Panc1 (cell line): ENCODE measurements around the gene IL17RE. TPM values are rescaled to one million over a fixed set of nuclear protein-coding genes. Genes with fewer than 3 reads are reported as not detected.
A peak's percentile ranks its signal among the peaks of the same experiment; 100 is the strongest.

Experiments used
- ATAC-seq: fragments of 200-7000 bp; cut with Tn5 transposase; 2 replicates; pipeline ENCODE4 v1.9.1; 2020; ENCODE audit warnings: mild to moderate bottlenecking, moderate library complexity
- BruUV-seq: library from RNA; stranded (reverse); fragments of 400-500 nt; replicated peaks from 2 replicates; lab custom pipeline; 2021; lab: Mats Ljungman, UMichigan
- CTCF ChIA-PET: fragments of 300-600 bp; sonication (Branson Sonifier 250); formaldehyde crosslinking; loops from one replicate; lab custom pipeline; 2022; ENCODE audit warnings: antibody characterized with exemption; lab: Charles Lee
- POLR2A ChIA-PET: fragments of 300-600 bp; sonication (Branson Sonifier 250); formaldehyde crosslinking; loops from one replicate; lab custom pipeline; 2022; ENCODE audit warnings: antibody characterized with exemption; lab: Charles Lee
- DNase-seq: peaks from one replicate; pipeline ENCODE4 v3.0.0-alpha.2; 2010; ENCODE audit warnings: low read depth, low spot score
- H3K27ac ChIP-seq: 2 replicates; pipeline ENCODE4 v1.5.1; 2011; ENCODE audit warnings: mild to moderate bottlenecking, low read length, inconsistent platforms
- H3K27me3 ChIP-seq: fragments of 200-500 bp; sonication (Bioruptor generic); 2 replicates; pipeline ENCODE4 v1.6.0; 2014; ENCODE audit warnings: low read length, inconsistent platforms; ENCODE audit not compliant: control insufficient read depth, insufficient read depth
- H3K36me3 ChIP-seq: fragments of 200-500 bp; sonication (Bioruptor generic); 2 replicates; pipeline ENCODE4 v1.5.1; 2014; ENCODE audit warnings: inconsistent platforms, mild to moderate bottlenecking, low read length, moderate library complexity; ENCODE audit not compliant: control insufficient read depth, insufficient read depth
- H3K4me1 ChIP-seq: 2 replicates; pipeline ENCODE4 v1.5.1; 2011; ENCODE audit warnings: inconsistent platforms, mild to moderate bottlenecking, low read length, moderate library complexity; ENCODE audit not compliant: control insufficient read depth, insufficient read depth
- H3K4me3 ChIP-seq, 2 experiments: 2 replicates each; pipeline ENCODE4 v1.5.1; 2011 to 2012; ENCODE audit warnings: low read depth in 2 of 2, low read length in 2 of 2, mild to moderate bottlenecking in 2 of 2, inconsistent platforms in 1 of 2, moderate library complexity in 1 of 2
- H3K9me3 ChIP-seq: fragments of 200-500 bp; sonication (Bioruptor generic); 2 replicates; pipeline ENCODE4 v1.5.1; 2014; ENCODE audit warnings: low read depth, mild to moderate bottlenecking, inconsistent platforms, low read length, moderate library complexity; ENCODE audit not compliant: control insufficient read depth, insufficient read depth
- POLR2AphosphoS5 ChIP-seq: IDR thresholded peaks from 2 replicates; pipeline ENCODE4 v1.6.1; 2012; ENCODE audit warnings: mild to moderate bottlenecking, low read depth, low read length, moderate library complexity
- REST ChIP-seq, 2 experiments: IDR thresholded peaks; 2 replicates each; pipeline ENCODE4 v1.6.1; 2011 to 2012; ENCODE audit warnings: low read depth in 2 of 2, control low read depth in 1 of 2, low read length in 1 of 2, mild to moderate bottlenecking in 1 of 2, moderate library complexity in 1 of 2; ENCODE audit not compliant: insufficient read depth in 1 of 2
- SIN3A ChIP-seq: IDR thresholded peaks from 2 replicates; pipeline ENCODE4 v1.6.1; 2012; ENCODE audit warnings: low read depth, mild to moderate bottlenecking, low read length, moderate library complexity, borderline replicate concordance; ENCODE audit not compliant: insufficient read depth
- TCF7L2 ChIP-seq: IDR thresholded peaks from 2 replicates; pipeline ENCODE4 v1.6.1; 2011; ENCODE audit warnings: mild to moderate bottlenecking, low read depth, low read length, inconsistent platforms
- in situ Hi-C: cut with HindIII; loops from 2 replicates; pipeline ENCODE4 v1.10.0; 2016; ENCODE audit warnings: low sequenced_read_pairs, low pct_unique_long_range_greater_than_20kb
- intact Hi-C: fragments of 100-400 bp; cut with micrococcal nuclease; formaldehyde crosslinking; loops from one replicate; pipeline ENCODE4 v1.10.0; 2022; ENCODE audit not compliant: unreplicated experiment
- total RNA-seq: library from RNA; stranded (reverse); gene quantifications from one replicate; pipeline ENCODE4 v1.2.1, GENCODE V29; 2021; ENCODE audit not compliant: unreplicated experiment
- TF ChIP-seq, protein P1 (sequence below): fragments of 450-650 bp; IDR thresholded peaks from 2 replicates; pipeline ENCODE4 v1.5.1; 2017; ENCODE audit warnings: mild to moderate bottlenecking

The IL17RE gene
- total RNA-seq, 1 experiment from 2014 or later = 1.1 TPM

DNA sequence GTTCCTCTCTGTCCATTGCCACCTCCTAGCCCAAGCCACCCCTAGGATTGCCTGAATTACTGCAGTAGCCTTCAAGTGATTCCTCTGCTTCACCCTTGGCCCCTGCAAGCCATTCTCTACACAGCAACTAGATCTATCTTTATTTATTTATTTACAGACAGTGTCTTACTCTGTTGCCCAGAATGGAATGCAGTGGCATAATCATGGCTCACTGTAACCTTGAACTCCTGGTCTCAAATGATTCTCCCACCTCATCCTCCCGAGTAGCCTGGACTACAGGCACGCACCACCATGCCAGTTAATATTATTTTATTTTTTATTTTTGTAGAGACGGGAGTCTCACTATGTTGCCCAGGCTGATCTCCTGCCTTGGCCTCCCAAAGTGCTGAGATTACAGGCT, 14.1 kb upstream of the IL17RE start:
- no peak for DNase-seq
- no TSS peak for BruUV-seq
- Histone ChIP-seq H3K4me1 (peaks cover 13% of the 10 kb centered on the region), H3K27ac (no peak overlapping the region), H3K9me3 (no peaks in the 10 kb centered on the region), H3K27me3 (no peaks in the 10 kb centered on the region), H3K36me3 (peaks cover 8% of the 10 kb centered on the region; the same call in 1 of the 2 replicates), H3K4me3 (no peak overlapping the region)
- POLR2A ChIA-PET = interaction anchor here (0.5 kb wide), 1 partner anchor 58 kb away, joined by 3 read pairs; no protein-coding TSS in a partner anchor
- TF ChIP-seq SIN3A (no peak), TCF7L2 (no peak), REST (IDR thresholded peaks at IDR 0.05; ENCODE audit: insufficient read depth in 1 of 2, low read depth in 2 of 2, low read length in 1 of 2) (no peak), POLR2AphosphoS5 (no peak)
- TF ChIP-seq, protein P1, sequence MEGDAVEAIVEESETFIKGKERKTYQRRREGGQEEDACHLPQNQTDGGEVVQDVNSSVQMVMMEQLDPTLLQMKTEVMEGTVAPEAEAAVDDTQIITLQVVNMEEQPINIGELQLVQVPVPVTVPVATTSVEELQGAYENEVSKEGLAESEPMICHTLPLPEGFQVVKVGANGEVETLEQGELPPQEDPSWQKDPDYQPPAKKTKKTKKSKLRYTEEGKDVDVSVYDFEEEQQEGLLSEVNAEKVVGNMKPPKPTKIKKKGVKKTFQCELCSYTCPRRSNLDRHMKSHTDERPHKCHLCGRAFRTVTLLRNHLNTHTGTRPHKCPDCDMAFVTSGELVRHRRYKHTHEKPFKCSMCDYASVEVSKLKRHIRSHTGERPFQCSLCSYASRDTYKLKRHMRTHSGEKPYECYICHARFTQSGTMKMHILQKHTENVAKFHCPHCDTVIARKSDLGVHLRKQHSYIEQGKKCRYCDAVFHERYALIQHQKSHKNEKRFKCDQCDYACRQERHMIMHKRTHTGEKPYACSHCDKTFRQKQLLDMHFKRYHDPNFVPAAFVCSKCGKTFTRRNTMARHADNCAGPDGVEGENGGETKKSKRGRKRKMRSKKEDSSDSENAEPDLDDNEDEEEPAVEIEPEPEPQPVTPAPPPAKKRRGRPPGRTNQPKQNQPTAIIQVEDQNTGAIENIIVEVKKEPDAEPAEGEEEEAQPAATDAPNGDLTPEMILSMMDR = no peak
- in situ Hi-C loops (no loop called here), intact Hi-C loops (no loop called here)
- ATAC-seq = no peak
- CTCF ChIA-PET = no interaction called here

GRCh38 chr3:9889405-9889804, 13.2 kb upstream of the IL17RE start:
- intact Hi-C loops = no loop called here
- in situ Hi-C loops = no loop called here
- Histone ChIP-seq H3K4me1 (peaks cover 8% of the 10 kb centered on the region), H3K4me3 (no peak overlapping the region), H3K9me3 (no peaks in the 10 kb centered on the region), H3K27me3 (no peaks in the 10 kb centered on the region), H3K27ac (peak overlapping the region; percentile 69), H3K36me3 (peaks cover 8% of the 10 kb centered on the region; the same call in 1 of the 2 replicates)
- ChIA-PET CTCF (no interaction called here), POLR2A (no interaction called here)
- no peak for TF ChIP-seq REST (IDR thresholded peaks at IDR 0.05; ENCODE audit: insufficient read depth in 1 of 2, low read depth in 2 of 2, low read length in 1 of 2)
- no peak for TF ChIP-seq TCF7L2
- TF ChIP-seq POLR2AphosphoS5 = no peak
- TF ChIP-seq, protein P1 = no peak
- no peak for TF ChIP-seq SIN3A
- ATAC-seq (no peak), DNase-seq (no peak)
- no TSS peak for BruUV-seq
